Cardiac septum (tissue), 1 donor: ENCODE measurements around the gene PALB2. TPM values are rescaled to one million over a fixed set of nuclear protein-coding genes. Genes with fewer than 3 reads are reported as not detected.
A peak's percentile ranks its signal among the peaks of the same experiment; 100 is the strongest.
"Not testable (repeated sequence)": the region's sequence is repeated elsewhere in the genome, so short reads cannot be mapped to it uniquely, and the experiment has no call there.

Source experiments
- DNase-seq: peaks from one replicate; pipeline ENCODE4 v3.0.0-alpha.2; 2020; ENCODE audit warnings: low spot score
- intact Hi-C: fragments of 100-400 bp; cut with DNase I; formaldehyde crosslinking; loops from one replicate; pipeline ENCODE4 v1.14.0; 2022
- total RNA-seq: library from RNA; stranded (reverse); fragmentation: NEBNext Ultra II Directional; extraction: Animal tissue kit (Norgen Biotek cat#: 25700); gene quantifications from one replicate; pipeline ENCODE4 v1.2.1, GENCODE V29; 2021
- donor health status: DM: no; HTN: no; CAD: no.

Gene PALB2
- total RNA-seq, 1 donor from 2014 or later: 4.6 TPM

- intact Hi-C loops: no loop called here
- no peak for DNase-seq
These were observed 10.9 kb upstream of the PALB2 start for GRCh38 chr16:23651943-23652468.

GRCh38 chr16:23650674-23651416 lies 9.7 kb upstream of the PALB2 start:
- intact Hi-C loops: no loop called here
- no peak for DNase-seq

GRCh38 chr16:23642246-23642774 lies 1.2 kb upstream of the PALB2 start:
- no peak for DNase-seq
- intact Hi-C loops: loop anchor here (5.0 kb wide), 1 partner anchor 85 kb away; the partner anchor contains the start of genes EARS2 and UBFD1

- intact Hi-C loops: loop anchor here (2.0 to 5.0 kb wide), 2 partner anchors 44 to 83 kb away; partner anchors contain the start of genes EARS2, NDUFAB1 and UBFD1
- DNase-seq: no peak
These were observed 537 bp downstream of the PALB2 start for GRCh38 chr16:23640615-23640930.

- intact Hi-C loops: no loop called here
- DNase-seq: no peak
These were observed 5.2 kb downstream of the PALB2 start for GRCh38 chr16:23635958-23636357.

GRCh38 chr16:23634461-23635036 lies 6.6 kb downstream of the PALB2 start:
- intact Hi-C loops: no loop called here
- DNase-seq: no peak

- intact Hi-C loops, DNase-seq: not testable (repeated sequence)
These were observed 9.2 kb downstream of the PALB2 start for GRCh38 chr16:23631874-23632273.

GRCh38 chr16:23629516-23629915 lies 11.6 kb downstream of the PALB2 start:
- no peak for DNase-seq
- intact Hi-C loops: no loop called here

GRCh38 chr16:23624092-23624491 lies 17.0 kb downstream of the PALB2 start:
- intact Hi-C loops: no loop called here

GRCh38 chr16:23615805-23616204 lies 25.3 kb downstream of the PALB2 start:
- intact Hi-C loops: no loop called here
- DNase-seq: no peak

More at GRCh38 chr16:23624092-23624491, 17.0 kb downstream of the PALB2 start:
- DNase-seq: no peak

- intact Hi-C loops: no loop called here
These were observed 29.2 kb downstream of the PALB2 start for GRCh38 chr16:23611936-23612335.

GRCh38 chr16:23610905-23611304 lies 30.2 kb downstream of the PALB2 start:
- DNase-seq, intact Hi-C loops: not testable (repeated sequence)

More at GRCh38 chr16:23611936-23612335, 29.2 kb downstream of the PALB2 start:
- DNase-seq: no peak

- DNase-seq: no peak
- intact Hi-C loops: no loop called here
These were observed 31.2 kb downstream of the PALB2 start for GRCh38 chr16:23609929-23610328.

GRCh38 chr16:23608194-23608593 lies 32.9 kb downstream of the PALB2 start:
- DNase-seq: no peak

GRCh38 chr16:23607726-23608125 lies 33.4 kb downstream of the PALB2 start:
- DNase-seq: no peak
- intact Hi-C loops: no loop called here

More at GRCh38 chr16:23608194-23608593, 32.9 kb downstream of the PALB2 start:
- intact Hi-C loops: no loop called here

- intact Hi-C loops: loop anchor here (2.0 to 10.0 kb wide), 2 partner anchors 44 to 82 kb away; partner anchors contain the start of genes DCTN5, GGA2 and PALB2
These were observed 43.9 kb downstream of the PALB2 start for GRCh38 chr16:23597003-23597756.

GRCh38 chr16:23595951-23596720 lies 45.0 kb downstream of the PALB2 start, which contains the start of gene NDUFAB1:
Gene NDUFAB1 (minus strand): TSS chr16:23596316. CDS start chr16:23596290, 26 bp downstream.
- DNase-seq: peak; percentile 96
- intact Hi-C loops: loop anchor here (1.0 to 10.0 kb wide), 3 partner anchors 39 to 81 kb away; partner anchors contain the start of genes DCTN5, EARS2, GGA2 and PALB2

More at GRCh38 chr16:23597003-23597756, 43.9 kb downstream of the PALB2 start:
- no peak for DNase-seq

GRCh38 chr16:23595246-23595950 lies 45.7 kb downstream of the PALB2 start:
- DNase-seq: no peak

More at GRCh38 chr16:23595246-23595950, 45.7 kb downstream of the PALB2 start:
- intact Hi-C loops: loop anchor here (10.0 kb wide), 1 partner anchor 81 kb away; the partner anchor contains the start of gene GGA2
